Stimulated activated CD8-positive, alpha-beta memory T cell treated with anti-CD3 and anti-CD28 coated beads, Interleukin-15, amount 100 ng/mL, for 24 hours (primary cell): Measurements from ENCODE around the gene EPHA6.
"Not testable (repeated sequence)": the region's sequence is repeated elsewhere in the genome, so short reads cannot be mapped to it uniquely, and the experiment has no call there.

Source experiments
- DNase-seq: peaks from one replicate; pipeline ENCODE4 v3.0.0-alpha.2; 2020; ENCODE audit warnings: low read depth

Gene EPHA6

GRCh38 chr3:97025612-97026011 is 211.2 kb downstream of the EPHA6 start:
- DNase-seq, result not testable (repeated sequence)

GRCh38 chr3:97029972-97030371 is 215.6 kb downstream of the EPHA6 start:
- no peak for DNase-seq

GRCh38 chr3:97037294-97037943 is 223.0 kb downstream of the EPHA6 start:
- DNase-seq, result no peak

- DNase-seq, result no peak
Observed at GRCh38 chr3:97043411-97043810, 229.0 kb downstream of the EPHA6 start.

GRCh38 chr3:97057365-97057764 is 243.0 kb downstream of the EPHA6 start:
- DNase-seq, result no peak

- no peak for DNase-seq
Observed at GRCh38 chr3:97059168-97059567, 244.8 kb downstream of the EPHA6 start.

GRCh38 chr3:97066531-97066930 is 252.1 kb downstream of the EPHA6 start:
- no peak for DNase-seq

- DNase-seq, result no peak
Observed at GRCh38 chr3:97070302-97070701, 255.9 kb downstream of the EPHA6 start.

GRCh38 chr3:97074546-97074945 is 260.2 kb downstream of the EPHA6 start:
- DNase-seq, result no peak

- no peak for DNase-seq
Observed at GRCh38 chr3:97076673-97077072, 262.3 kb downstream of the EPHA6 start.

- no peak for DNase-seq
Observed at GRCh38 chr3:97089621-97090020, 275.2 kb downstream of the EPHA6 start.

GRCh38 chr3:97102641-97103040 is 288.2 kb downstream of the EPHA6 start:
- no peak for DNase-seq

- DNase-seq, result no peak
Observed at GRCh38 chr3:97105989-97106651, 291.7 kb downstream of the EPHA6 start.

GRCh38 chr3:97106652-97106989 is 292.2 kb downstream of the EPHA6 start:
- no peak for DNase-seq

GRCh38 chr3:97108136-97108535 is 293.7 kb downstream of the EPHA6 start:
- no peak for DNase-seq

- DNase-seq, result no peak
Observed at GRCh38 chr3:97111244-97111643, 296.9 kb downstream of the EPHA6 start.

GRCh38 chr3:97121386-97121785 is 307.0 kb downstream of the EPHA6 start:
- DNase-seq, result no peak

GRCh38 chr3:97125902-97126499 is 311.6 kb downstream of the EPHA6 start:
- DNase-seq, result no peak

GRCh38 chr3:97131476-97131875 is 317.1 kb downstream of the EPHA6 start:
- no peak for DNase-seq

GRCh38 chr3:97138914-97139541 is 324.6 kb downstream of the EPHA6 start:
- DNase-seq, result no peak

- DNase-seq, result no peak
Observed at GRCh38 chr3:97148931-97149330, 334.5 kb downstream of the EPHA6 start.

- DNase-seq, result no peak
Observed at GRCh38 chr3:97161169-97161568, 346.8 kb downstream of the EPHA6 start.

- no peak for DNase-seq
Observed at GRCh38 chr3:97177242-97177641, 362.8 kb downstream of the EPHA6 start.
